Fibroblast of lung (primary cell): ENCODE results near the gene KIF1B. TPM values are rescaled to one million over a fixed set of nuclear protein-coding genes. Genes with fewer than 3 reads are reported as not detected.

Source experiments
- DNase-seq, 2 donors: peaks; one replicate each; pipeline versions ENCODE4 v3.0.0 to v3.0.0-alpha.2; 2010; ENCODE audit warnings: low read depth in 2 of 2
- H2AFZ ChIP-seq: 2 replicates; pipeline ENCODE4 v1.5.1; 2012; ENCODE audit warnings: low read length, control low read depth, inconsistent platforms
- H3K27ac ChIP-seq: 2 replicates; pipeline ENCODE4 v1.5.1; 2011; ENCODE audit warnings: low read length, control low read depth; ENCODE audit not compliant: insufficient read depth
- H3K27me3 ChIP-seq: 2 replicates; pipeline ENCODE4 v1.5.1; 2011; ENCODE audit warnings: mild to moderate bottlenecking, low read length; ENCODE audit not compliant: control insufficient read depth, insufficient read depth
- H3K36me3 ChIP-seq: 2 replicates; pipeline ENCODE4 v1.5.1; 2011; ENCODE audit warnings: low read length; ENCODE audit not compliant: control insufficient read depth, insufficient read depth
- H3K4me1 ChIP-seq: 2 replicates; pipeline ENCODE4 v1.5.1; 2011; ENCODE audit warnings: low read length; ENCODE audit not compliant: control insufficient read depth, insufficient read depth; ENCODE audit errors: extremely low read depth
- H3K4me2 ChIP-seq: 2 replicates; pipeline ENCODE4 v1.5.1; 2011; ENCODE audit warnings: low read length, control low read depth; ENCODE audit not compliant: insufficient read depth; ENCODE audit errors: extremely low read depth
- H3K4me3 ChIP-seq, 4 experiments: fragments of 200-600 bp in 1 of 4; sonication (generic) in 1 of 4; replicated peaks in 1 of 4; 2 replicates each; pipeline ENCODE4 v1.5.1; 2011 to 2016; ENCODE audit warnings: low read length in 4 of 4, low read depth in 3 of 4, mild to moderate bottlenecking in 3 of 4, control low read depth in 2 of 4, inconsistent platforms in 1 of 4, mixed read lengths in 1 of 4; ENCODE audit not compliant: insufficient read depth in 1 of 4; ENCODE audit errors: control extremely low read depth in 1 of 4
- H3K79me2 ChIP-seq: 2 replicates; pipeline ENCODE4 v1.5.1; 2012; ENCODE audit warnings: mild to moderate bottlenecking, low read length, inconsistent platforms; ENCODE audit not compliant: control insufficient read depth, insufficient read depth
- H3K9ac ChIP-seq: 2 replicates; pipeline ENCODE4 v1.5.1; 2011; ENCODE audit warnings: mild to moderate bottlenecking, low read length, control low read depth; ENCODE audit not compliant: insufficient read depth
- H3K9me3 ChIP-seq: 2 replicates; pipeline ENCODE4 v1.5.1; 2012; ENCODE audit warnings: low read depth, low read length; ENCODE audit not compliant: control insufficient read depth, insufficient read depth
- H4K20me1 ChIP-seq: 2 replicates; pipeline ENCODE4 v1.5.1; 2011; ENCODE audit warnings: low read length; ENCODE audit not compliant: control insufficient read depth, insufficient read depth; ENCODE audit errors: extremely low read depth
- CTCF ChIP-seq, 2 donors: IDR thresholded peaks in 1 of 2; conservative IDR thresholded peaks in 1 of 2; 1 replicate in 1 of 2; 2 replicates in 1 of 2; pipeline ENCODE4 v1.5.1; 2011 to 2012; ENCODE audit warnings: low read length in 2 of 2, control low read depth in 1 of 2, inconsistent platforms in 1 of 2, low read depth in 1 of 2, mild to moderate bottlenecking in 1 of 2
- EZH2 ChIP-seq: IDR thresholded peaks from 2 replicates; pipeline ENCODE4 v1.5.1; 2012; ENCODE audit warnings: low read length, control low read depth, mild to moderate bottlenecking; ENCODE audit errors: missing control alignments
- polyA plus RNA-seq, 2 donors: library from polyadenylated mRNA; depleted of rRNA in 1 of 2; stranded (reverse) in 1 of 2; unstranded in 1 of 2; fragments of >200 nt; gene quantifications; 2 replicates each; pipeline ENCODE4 v1.2.1, GENCODE V29; 2011 to 2012; ENCODE audit warnings: missing spikeins in 1 of 2
- total RNA-seq: library from RNA; depleted of rRNA; stranded (reverse); fragments of >200 nt; gene quantifications from 2 replicates; pipeline ENCODE4 v1.2.1, GENCODE V29; 2014

Gene KIF1B
- total and polyA plus RNA-seq, 2 donors (not counting 1 experiment from before 2014, with no cell fraction given) = 23.6 to 34.3 TPM

- Histone ChIP-seq H2AFZ (peak within 1 kb of the TSS; percentile 87), H3K4me2 (peak within 1 kb of the TSS; percentile 93), H3K9me3 (no peaks in the 10 kb centered on the region), H3K4me3 (peak within 1 kb of the TSS; percentile 71 to 94 (median 74)), H3K79me2 (peaks cover 24% of the 10 kb centered on the region), H3K27ac (peak within 1 kb of the TSS; percentile 79), H4K20me1 (no peaks in the 10 kb centered on the region), H3K36me3 (no peaks in the 10 kb centered on the region), H3K9ac (peak within 1 kb of the TSS; percentile 85), H3K27me3 (no peaks in the 10 kb centered on the region), H3K4me1 (peaks cover 8% of the 10 kb centered on the region)
- DNase-seq = peak; percentile 97 to 98
- TF ChIP-seq EZH2 (no peak), CTCF (conservative IDR thresholded peaks at IDR 0.05 in 1 of 2, IDR thresholded peaks at IDR 0.05 in 1 of 2; ENCODE audit: low read depth in 1 of 2, low read length in 2 of 2) (peak in 1 of 2 donors; percentile 7)
Observed at GRCh38 chr1:10398734-10399443, 188.5 kb downstream of the KIF1B start, which contains the start of gene PGD. Gene PGD, plus strand, starts transcription at chr1:10399064. Its CDS starts 54 bp downstream, at chr1:10399118.

- Histone ChIP-seq H3K4me3 (peak overlapping the region; percentile 70 to 94 (median 73)), H3K4me2 (peak overlapping the region; percentile 92), H4K20me1 (no peaks in the 10 kb centered on the region), H3K27ac (peak overlapping the region; percentile 78), H3K27me3 (no peaks in the 10 kb centered on the region), H3K4me1 (peaks cover 8% of the 10 kb centered on the region), H2AFZ (no peak overlapping the region), H3K79me2 (peaks cover 24% of the 10 kb centered on the region), H3K9me3 (no peaks in the 10 kb centered on the region), H3K9ac (peak overlapping the region; percentile 85), H3K36me3 (peaks cover 1% of the 10 kb centered on the region)
- no peak for TF ChIP-seq CTCF (conservative IDR thresholded peaks at IDR 0.05 in 1 of 2, IDR thresholded peaks at IDR 0.05 in 1 of 2; ENCODE audit: low read depth in 1 of 2, low read length in 2 of 2)
- TF ChIP-seq EZH2 = no peak
- DNase-seq = peak; percentile 35 to 71
Observed at GRCh38 chr1:10399444-10399941, 189.1 kb downstream of the KIF1B start.

- Histone ChIP-seq H3K36me3 (peaks cover 5% of the 10 kb centered on the region), H3K27ac (peak overlapping the region; percentile 78), H3K9me3 (no peaks in the 10 kb centered on the region), H3K79me2 (peaks cover 24% of the 10 kb centered on the region), H4K20me1 (no peaks in the 10 kb centered on the region), H3K9ac (peak overlapping the region; percentile 85), H3K4me3 (peak overlapping the region; percentile 70 to 94 (median 73)), H3K27me3 (no peaks in the 10 kb centered on the region), H3K4me2 (peak overlapping the region; percentile 92), H2AFZ (no peak overlapping the region), H3K4me1 (peaks cover 8% of the 10 kb centered on the region)
- TF ChIP-seq EZH2 (no peak), CTCF (conservative IDR thresholded peaks at IDR 0.05 in 1 of 2, IDR thresholded peaks at IDR 0.05 in 1 of 2; ENCODE audit: low read depth in 1 of 2, low read length in 2 of 2) (no peak)
- no peak for DNase-seq
Observed at GRCh38 chr1:10400013-10400412, 189.6 kb downstream of the KIF1B start.
